ENCODE results near the gene SUMO3.
"Not testable (repeated sequence)": the region's sequence is repeated elsewhere in the genome, so short reads cannot be mapped to it uniquely, and the experiment has no call there.

SUMO3 gene

GRCh38 chr21:44835647-44835973, 17.7 kb upstream of the SUMO3 start:
- no peak for TF ChIP-seq CTCF (IDR thresholded peaks at IDR 0.05)

GRCh38 chr21:44834951-44835646, 17.2 kb upstream of the SUMO3 start:
- peaks cover 10% of the 10 kb centered on the region for H3K27me3 Mint-ChIP-seq (ENCODE audit: low read depth, poor library complexity)
- DNase-seq = no peak
- no peak for TF ChIP-seq CTCF (IDR thresholded peaks at IDR 0.05)
- H3K9me3 Mint-ChIP-seq = peaks cover 6% of the 10 kb centered on the region
- H3K36me3 Mint-ChIP-seq (ENCODE audit: low read depth) = no peaks in the 10 kb centered on the region
- peaks cover 17% of the 10 kb centered on the region for H3K4me1 Mint-ChIP-seq
- H3K4me3 Mint-ChIP-seq = no peak overlapping the region
- no peak overlapping the region for H3K27ac Mint-ChIP-seq

More at GRCh38 chr21:44835647-44835973, 17.7 kb upstream of the SUMO3 start:
- H3K9me3 Mint-ChIP-seq = peaks cover 2% of the 10 kb centered on the region
- no peak overlapping the region for H3K4me3 Mint-ChIP-seq
- no peaks in the 10 kb centered on the region for H3K36me3 Mint-ChIP-seq (ENCODE audit: low read depth)
- peaks cover 10% of the 10 kb centered on the region for H3K27me3 Mint-ChIP-seq (ENCODE audit: low read depth, poor library complexity)
- no peak for DNase-seq
- H3K4me1 Mint-ChIP-seq = peaks cover 17% of the 10 kb centered on the region
- H3K27ac Mint-ChIP-seq = no peak overlapping the region

- TF ChIP-seq CTCF (IDR thresholded peaks at IDR 0.05) = no peak
- H3K4me3 Mint-ChIP-seq = no peak overlapping the region
- peaks cover 16% of the 10 kb centered on the region for H3K27me3 Mint-ChIP-seq (ENCODE audit: low read depth, poor library complexity)
- peaks cover 17% of the 10 kb centered on the region for H3K4me1 Mint-ChIP-seq
- no peak for DNase-seq
- no peaks in the 10 kb centered on the region for H3K36me3 Mint-ChIP-seq (ENCODE audit: low read depth)
- H3K9me3 Mint-ChIP-seq = peaks cover 13% of the 10 kb centered on the region
- H3K27ac Mint-ChIP-seq = no peak overlapping the region
Measured at GRCh38 chr21:44834231-44834950, 16.5 kb upstream of the SUMO3 start.

GRCh38 chr21:44833663-44834062, 15.8 kb upstream of the SUMO3 start:
- peaks cover 11% of the 10 kb centered on the region for H3K4me1 Mint-ChIP-seq
- H3K36me3 Mint-ChIP-seq (ENCODE audit: low read depth) = peaks cover 2% of the 10 kb centered on the region
- H3K4me3 Mint-ChIP-seq = no peak overlapping the region
- TF ChIP-seq CTCF (IDR thresholded peaks at IDR 0.05) = no peak
- peaks cover 20% of the 10 kb centered on the region for H3K9me3 Mint-ChIP-seq
- H3K27ac Mint-ChIP-seq = no peak overlapping the region
- DNase-seq = no peak
- peaks cover 18% of the 10 kb centered on the region for H3K27me3 Mint-ChIP-seq (ENCODE audit: low read depth, poor library complexity)

- Mint-ChIP-seq H3K27me3 (ENCODE audit: low read depth, poor library complexity) (peaks cover 24% of the 10 kb centered on the region), H3K9me3 (peaks cover 30% of the 10 kb centered on the region)
- H3K36me3 Mint-ChIP-seq (ENCODE audit: low read depth); H3K4me1 Mint-ChIP-seq; H3K4me3 Mint-ChIP-seq; DNase-seq; H3K27ac Mint-ChIP-seq: not testable (repeated sequence)
Measured at GRCh38 chr21:44832516-44833255, 14.8 kb upstream of the SUMO3 start.

GRCh38 chr21:44831227-44831860, 13.5 kb upstream of the SUMO3 start:
- no peak overlapping the region for H3K27ac Mint-ChIP-seq
- H3K36me3 Mint-ChIP-seq (ENCODE audit: low read depth) = peaks cover 16% of the 10 kb centered on the region
- H3K27me3 Mint-ChIP-seq (ENCODE audit: low read depth, poor library complexity) = peaks cover 26% of the 10 kb centered on the region
- TF ChIP-seq CTCF (IDR thresholded peaks at IDR 0.05) = no peak
- DNase-seq = no peak
- no peak overlapping the region for H3K4me3 Mint-ChIP-seq
- peaks cover 5% of the 10 kb centered on the region for H3K4me1 Mint-ChIP-seq
- H3K9me3 Mint-ChIP-seq = peaks cover 43% of the 10 kb centered on the region
